ENCODE data around the gene ISM1.

GRCh38 chr20:13288357-13288756 lies 67.3 kb downstream of the ISM1 start:
- TF ChIP-seq CTCF (conservative IDR thresholded peaks at IDR 0.05 in 1 of 2, IDR thresholded peaks at IDR 0.05 in 1 of 2; ENCODE audit: low read depth in 1 of 2, low read length in 2 of 2), result no peak
- no peak for TF ChIP-seq EZH2 (IDR thresholded peaks at IDR 0.05; ENCODE audit: low read length, missing control alignments)
